GM12878 (cell line): Measurements from ENCODE around the gene USP15. TPM values are rescaled to one million over a fixed set of nuclear protein-coding genes. Genes with fewer than 3 reads are reported as not detected.
"Not testable (repeated sequence)": the region's sequence is repeated elsewhere in the genome, so short reads cannot be mapped to it uniquely, and the experiment has no call there.

ENCODE experiments used
- ATAC-seq: fragments of 200-7000 bp; cut with Tn5 transposase; 3 replicates; pipeline ENCODE4 v1.9.1; 2020; ENCODE audit warnings: mild to moderate bottlenecking, moderate library complexity
- BruUV-seq: library from RNA; stranded (reverse); fragments of 400-500 nt; replicated peaks from 2 replicates; lab custom pipeline; 2021; lab: Mats Ljungman, UMichigan
- CTCF ChIA-PET: fragments of 300-600 bp; sonication (Branson Sonifier 250); formaldehyde crosslinking; extraction: SDS; loops from one replicate; lab custom pipeline; 2021; ENCODE audit warnings: inconsistent platforms; lab: Yijun Ruan, JAX
- POLR2A ChIA-PET: fragments of 350-600 bp; formaldehyde crosslinking; extraction: SDS; loops from one replicate; lab custom pipeline; 2021; ENCODE audit warnings: inconsistent platforms; lab: Charles Lee
- RAD21 ChIA-PET: fragments of 300-600 bp; sonication (Branson Sonifier 250); formaldehyde crosslinking; loops from one replicate; lab custom pipeline; 2023; ENCODE audit warnings: antibody characterized with exemption; ENCODE audit not compliant: unreplicated experiment; lab: Charles Lee
- SMC1A ChIA-PET: fragments of 300-600 bp; sonication (Branson Sonifier 250); formaldehyde crosslinking; loops from one replicate; lab custom pipeline; 2023; ENCODE audit not compliant: unreplicated experiment, uncharacterized antibody; lab: Charles Lee
- DNase-seq: peaks from one replicate; pipeline ENCODE4 v3.0.0-alpha.2; 2011; ENCODE audit warnings: low read depth, low spot score
- FAIRE-seq: peaks from 3 replicates; lab custom pipeline; 2011; peaks lifted over from hg19 to GRCh38; lab: Jason Lieb, UNC
- H2AFZ ChIP-seq: 2 replicates; pipeline ENCODE4 v1.6.0; 2011; ENCODE audit warnings: low read depth, low read length, control low read depth; ENCODE audit not compliant: control insufficient read depth
- H3K27ac ChIP-seq: 2 replicates; pipeline ENCODE4 v1.5.1; 2011; ENCODE audit warnings: control low read depth; ENCODE audit not compliant: control insufficient read depth, insufficient read depth
- H3K27me3 ChIP-seq, 2 experiments: replicated peaks in 1 of 2; 2 replicates each; pipeline versions ENCODE4 v1.6.0 to v1.6.1; 2011; ENCODE audit warnings: low read length in 1 of 2; ENCODE audit not compliant: control insufficient read depth in 2 of 2, insufficient read depth in 2 of 2
- H3K36me3 ChIP-seq, 2 experiments: 2 replicates each; pipeline ENCODE4 v1.5.1; 2011; ENCODE audit warnings: low read length in 1 of 2; ENCODE audit not compliant: control insufficient read depth in 2 of 2, insufficient read depth in 2 of 2
- H3K4me1 ChIP-seq: 2 replicates; pipeline ENCODE4 v1.6.1; 2011; ENCODE audit warnings: mild to moderate bottlenecking, low read length, moderate library complexity, mixed read lengths; ENCODE audit not compliant: control insufficient read depth, insufficient read depth
- H3K4me2 ChIP-seq: 2 replicates; pipeline ENCODE4 v1.6.0; 2011; ENCODE audit warnings: control low read depth; ENCODE audit not compliant: control insufficient read depth, insufficient read depth
- H3K4me3 ChIP-seq: fragments of 200-600 bp; sonication (generic); 2 replicates; pipeline ENCODE4 v1.5.1; 2016
- H3K79me2 ChIP-seq: 2 replicates; pipeline ENCODE4 v1.6.0; 2011; ENCODE audit warnings: low read length; ENCODE audit not compliant: control insufficient read depth, insufficient read depth
- H3K9ac ChIP-seq: 2 replicates; pipeline ENCODE4 v1.8.0; 2011; ENCODE audit warnings: low read length, control low read depth, mixed read lengths; ENCODE audit not compliant: control insufficient read depth, insufficient read depth
- H3K9me3 ChIP-seq: replicated peaks from 3 replicates; pipeline ENCODE4 v1.5.1; 2011; ENCODE audit warnings: mild to moderate bottlenecking, low read length; ENCODE audit not compliant: control insufficient read depth, insufficient read depth
- H4K20me1 ChIP-seq: 2 replicates; pipeline ENCODE4 v1.6.0; 2011; ENCODE audit not compliant: control insufficient read depth, insufficient read depth
- CBX5 ChIP-seq: sonication (generic); IDR thresholded peaks from 2 replicates; pipeline ENCODE4 v1.6.1; 2016; ENCODE audit warnings: low read depth, moderate library complexity, mild to moderate bottlenecking, inconsistent platforms
- WGBS: methylation state at CpG from one replicate; pipeline ENCODE4 v1.1.6; 2016; ENCODE audit warnings: low lambda C conversion rate; ENCODE audit not compliant: insufficient replicate concordance, insufficient coverage; ENCODE audit errors: missing lambda C conversion rate; 5-methylcytosine and 5-hydroxymethylcytosine counted together
- in situ Hi-C: fragments of 300-500 bp; cut with MboI; formaldehyde crosslinking; loops from 9 replicates; pipeline ENCODE4 v1.14.3; 2018; ENCODE audit warnings: mixed read lengths
- intact Hi-C: fragments of 100-400 bp; cut with micrococcal nuclease; formaldehyde crosslinking; loops from one replicate; pipeline ENCODE4 v1.14.2; 2022; ENCODE audit not compliant: unreplicated experiment
- polyA plus RNA-seq, 11 experiments: library from polyadenylated mRNA; depleted of rRNA in 4 of 11; unstranded in 6 of 11; stranded (reverse) in 5 of 11; fragments of >200 nt; fragmentation: Nextera tagmentation in 4 of 11; fragmentation: Illumina TruSeq in 1 of 11; extraction: Ambion mirVana in 4 of 11; extraction: Trizol in 1 of 11; gene quantifications; 1 replicate in 1 of 11; 2 replicates in 10 of 11; pipeline versions ENCODE4 v1.2.1 to v1.2.3, GENCODE V29; 2011 to 2016; ENCODE audit warnings: inconsistent platforms in 2 of 11, missing spikeins in 2 of 11, low read depth in 1 of 11
- small RNA-seq: library from RNA; depleted of rRNA; stranded (forward); fragments of <200 nt; gene quantifications from one replicate; pipeline ENCODE3, GENCODE V24; 2014
- total RNA-seq, 4 experiments: library from RNA; depleted of rRNA in 3 of 4; stranded (reverse); fragments of >200 nt in 3 of 4; fragmentation: Illumina TruSeq in 1 of 4; extraction: Trizol in 1 of 4; gene quantifications; 2 replicates each; pipeline versions ENCODE4 v1.2.1 to v1.2.3, GENCODE V29; 2013 to 2021

The USP15 gene
- total and polyA plus RNA-seq, 10 of the 15 experiments (the other 5 are each of a cell fraction or from before 2014, with no cell fraction given): 57.6 to 101 (median 90.2) TPM

DNA sequence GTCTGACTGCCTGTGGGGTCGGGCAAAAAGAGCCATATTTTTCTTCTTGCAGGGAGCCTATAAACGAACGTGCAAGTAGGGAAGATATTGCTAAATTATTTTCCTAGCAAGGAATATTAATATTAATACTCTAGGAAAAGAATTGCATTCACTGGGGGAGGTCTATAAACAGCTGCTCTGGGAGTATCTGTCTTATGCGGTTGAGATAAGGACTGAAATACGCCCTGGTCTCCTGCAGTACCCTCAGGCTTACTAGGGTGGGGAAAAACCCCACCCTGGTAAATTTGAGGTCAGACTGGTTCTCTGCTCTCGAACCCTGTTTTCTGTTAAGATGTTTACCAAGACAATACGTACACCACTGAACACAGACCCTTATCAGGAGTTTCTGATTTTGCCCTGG, 203.0 kb downstream of the USP15 start:
- RAD21 ChIA-PET, POLR2A ChIA-PET, intact Hi-C loops: not testable (repeated sequence)

More for the DNA sequence above, 203.0 kb downstream of the USP15 start:
- BruUV-seq, H2AFZ ChIP-seq, DNase-seq, H3K36me3 ChIP-seq, H3K9me3 ChIP-seq, H3K4me2 ChIP-seq: not testable (repeated sequence)
- 51% methylated on average over 7 of the region's 7 CpGs for WGBS
- TF ChIP-seq CBX5: 0 out of 2 replicates have a peak, but pooled peaks have one; percentile 29
- TF ChIP-seq, all 136 proteins: peak for 1; not testable (repeated sequence) for 135
- SMC1A ChIA-PET: interaction anchor here (1.3 kb wide), 1 partner anchor 331 kb away, joined by 3 read pairs; no protein-coding TSS in a partner anchor
- H4K20me1 ChIP-seq, H3K27ac ChIP-seq, H3K9ac ChIP-seq, CTCF ChIA-PET, FAIRE-seq, H3K4me1 ChIP-seq, H3K4me3 ChIP-seq, in situ Hi-C loops, ATAC-seq, H3K27me3 ChIP-seq: not testable (repeated sequence)
- peaks cover 18% of the 10 kb centered on the region for H3K79me2 ChIP-seq

Small RNAs within 50 kb of the gene (small RNA-seq; reads per million reads assigned to genes)
- not detected for gene RF00017
- not detected for gene RNU6-595P

Other genes starting within 250 kb of the USP15 start
- gene MON2, start 206.4 kb downstream of the USP15 start, total RNA-seq (2014; rRNA removed): 23.8 and 24.9 TPM in 2 replicates
- gene MON2, start 206.4 kb downstream of the USP15 start, total RNA-seq (2014; rRNA removed; fragmentation: Illumina TruSeq; extraction: Trizol): 34.3 and 39.2 TPM in 2 replicates
- 28.7 and 32.4 TPM in 2 replicates for gene MON2, start 206.4 kb downstream of the USP15 start, total RNA-seq (2021)
- gene MON2, start 206.4 kb downstream of the USP15 start, polyA plus RNA-seq (2011; rRNA removed): 22.9 and 31.9 TPM in 2 replicates
- gene MON2, start 206.4 kb downstream of the USP15 start, polyA plus RNA-seq (2014; fragmentation: Illumina TruSeq; extraction: Trizol): 27.1 and 34.6 TPM in 2 replicates
- 1 to 10 TPM; 5.4 to 5.9 TPM for gene MON2, start 206.4 kb downstream of the USP15 start, polyA plus RNA-seq (2014; fragmentation: Nextera tagmentation; extraction: Ambion mirVana)
- gene MON2, start 206.4 kb downstream of the USP15 start, polyA plus RNA-seq (2014; rRNA removed): 16.9 and 17.9 TPM in 2 replicates
- 10 to 100 TPM; 22.0 to 25.2 TPM for gene MON2, start 206.4 kb downstream of the USP15 start, polyA plus RNA-seq (2016; fragmentation: Nextera tagmentation; extraction: Ambion mirVana)